DOHH2 (cell line): ENCODE data around the gene MEIOB.

Experiments used
- EZH2phosphoT487 ChIP-seq: fragments of 200-600 bp; sonication (generic); IDR thresholded peaks from 2 replicates; pipeline ENCODE4 v1.6.1; 2017; ENCODE audit warnings: borderline replicate concordance, mild to moderate bottlenecking, antibody characterized with exemption, low read length, moderate library complexity, mixed read lengths
- TF ChIP-seq, protein P1 (sequence below): fragments of 200-600 bp; sonication (generic); IDR thresholded peaks from one replicate; pipeline ENCODE4 v1.5.1; 2014; ENCODE audit warnings: antibody characterized with exemption, mild to moderate bottlenecking, low read depth, low read length; ENCODE audit not compliant: poor library complexity, severe bottlenecking

DNA sequence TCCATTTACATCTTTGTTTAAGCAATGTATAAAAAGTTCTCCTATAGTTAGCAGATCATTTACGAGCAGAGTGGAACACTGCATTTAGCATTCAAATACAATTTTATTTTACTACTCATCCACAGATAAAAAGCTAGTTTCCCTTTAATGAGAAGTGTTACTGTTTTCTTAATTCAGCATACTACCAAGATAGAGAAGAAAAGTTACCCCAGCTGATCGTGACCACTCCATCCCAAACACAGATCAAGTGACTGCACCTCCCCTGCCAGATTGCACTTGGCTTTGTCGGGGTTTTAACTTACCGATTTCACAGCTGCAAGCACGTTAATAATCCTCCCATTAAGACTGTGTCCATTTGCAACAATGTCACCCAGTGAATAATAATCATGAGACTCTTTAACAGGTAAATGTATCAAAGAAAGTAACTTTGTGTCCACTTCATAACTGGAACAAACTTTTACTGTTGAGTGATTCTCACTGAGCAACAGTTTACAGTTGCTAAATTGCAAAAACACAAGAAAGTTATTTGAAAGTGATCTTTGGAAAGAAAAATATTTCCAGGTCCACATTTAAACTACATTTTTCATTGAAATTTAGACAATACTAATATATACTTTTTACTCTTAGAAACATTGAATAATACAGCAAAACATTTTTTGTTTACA is 14.4 kb downstream of the MEIOB start:
- TF ChIP-seq, protein P1, sequence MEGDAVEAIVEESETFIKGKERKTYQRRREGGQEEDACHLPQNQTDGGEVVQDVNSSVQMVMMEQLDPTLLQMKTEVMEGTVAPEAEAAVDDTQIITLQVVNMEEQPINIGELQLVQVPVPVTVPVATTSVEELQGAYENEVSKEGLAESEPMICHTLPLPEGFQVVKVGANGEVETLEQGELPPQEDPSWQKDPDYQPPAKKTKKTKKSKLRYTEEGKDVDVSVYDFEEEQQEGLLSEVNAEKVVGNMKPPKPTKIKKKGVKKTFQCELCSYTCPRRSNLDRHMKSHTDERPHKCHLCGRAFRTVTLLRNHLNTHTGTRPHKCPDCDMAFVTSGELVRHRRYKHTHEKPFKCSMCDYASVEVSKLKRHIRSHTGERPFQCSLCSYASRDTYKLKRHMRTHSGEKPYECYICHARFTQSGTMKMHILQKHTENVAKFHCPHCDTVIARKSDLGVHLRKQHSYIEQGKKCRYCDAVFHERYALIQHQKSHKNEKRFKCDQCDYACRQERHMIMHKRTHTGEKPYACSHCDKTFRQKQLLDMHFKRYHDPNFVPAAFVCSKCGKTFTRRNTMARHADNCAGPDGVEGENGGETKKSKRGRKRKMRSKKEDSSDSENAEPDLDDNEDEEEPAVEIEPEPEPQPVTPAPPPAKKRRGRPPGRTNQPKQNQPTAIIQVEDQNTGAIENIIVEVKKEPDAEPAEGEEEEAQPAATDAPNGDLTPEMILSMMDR: no peak
- TF ChIP-seq EZH2phosphoT487: no peak
